HG02970 (cell line): ENCODE measurements around the gene R3HDM1.
"Not testable (repeated sequence)": the region's sequence is repeated elsewhere in the genome, so short reads cannot be mapped to it uniquely, and the experiment has no call there.

Source experiments
- ATAC-seq: cut with Tn5 transposase; IDR thresholded peaks from one replicate; pipeline ENCODE4 v1.9.1; 2021; ENCODE audit warnings: mild to moderate bottlenecking, moderate library complexity, moderate number of reproducible peaks; ENCODE audit not compliant: unreplicated experiment, low FRiP score

R3HDM1 gene

DNA sequence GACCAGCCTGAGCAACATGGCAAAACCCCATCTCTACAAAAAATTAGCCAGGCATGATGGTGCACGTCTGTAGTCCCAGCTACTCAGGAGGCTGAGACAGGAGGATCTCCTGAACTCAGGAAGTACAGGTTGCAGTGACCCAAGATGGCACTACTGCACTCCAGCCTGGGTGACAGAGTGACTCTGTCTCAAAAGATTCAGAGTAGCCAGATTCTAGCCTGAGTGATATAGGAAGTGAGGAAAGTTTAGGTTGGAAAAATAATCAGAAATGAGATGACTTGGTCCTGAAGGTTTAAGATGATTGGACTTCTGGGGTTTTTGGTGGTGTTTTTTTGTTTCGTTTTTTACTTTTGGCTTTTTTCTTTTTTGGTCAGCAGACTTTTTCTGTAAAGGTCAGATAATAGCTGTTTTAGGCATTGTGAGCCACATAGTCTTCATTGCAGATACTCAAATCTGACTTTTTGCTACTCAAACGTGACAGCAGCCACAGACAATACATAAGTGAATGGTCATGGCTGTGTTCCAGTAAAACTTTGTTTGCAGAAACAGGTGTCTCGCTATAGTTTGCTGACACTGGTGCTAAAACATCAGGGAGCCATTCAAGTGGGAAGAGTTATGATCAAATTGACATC, 106.3 kb downstream of the R3HDM1 start:
- no peak for ATAC-seq

DNA sequence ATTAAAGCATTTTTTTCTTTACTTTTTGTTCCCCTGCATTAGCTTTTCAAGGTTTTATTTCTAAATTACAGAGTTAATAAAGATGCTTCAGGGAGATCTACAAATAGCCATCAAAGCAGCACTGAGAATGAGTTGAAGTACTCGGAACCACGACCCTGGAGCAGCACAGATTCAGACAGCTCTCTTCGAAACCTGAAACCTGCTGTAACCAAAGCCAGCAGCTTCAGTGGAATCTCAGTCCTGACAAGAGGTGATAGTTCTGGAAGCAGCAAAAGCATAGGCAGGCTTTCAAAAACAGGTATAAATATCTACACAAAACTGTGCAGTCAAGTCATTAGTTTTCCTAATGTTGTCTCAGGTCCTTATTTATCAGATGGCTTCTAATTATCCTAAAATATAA, 107.5 kb downstream of the R3HDM1 start:
- ATAC-seq = no peak

DNA sequence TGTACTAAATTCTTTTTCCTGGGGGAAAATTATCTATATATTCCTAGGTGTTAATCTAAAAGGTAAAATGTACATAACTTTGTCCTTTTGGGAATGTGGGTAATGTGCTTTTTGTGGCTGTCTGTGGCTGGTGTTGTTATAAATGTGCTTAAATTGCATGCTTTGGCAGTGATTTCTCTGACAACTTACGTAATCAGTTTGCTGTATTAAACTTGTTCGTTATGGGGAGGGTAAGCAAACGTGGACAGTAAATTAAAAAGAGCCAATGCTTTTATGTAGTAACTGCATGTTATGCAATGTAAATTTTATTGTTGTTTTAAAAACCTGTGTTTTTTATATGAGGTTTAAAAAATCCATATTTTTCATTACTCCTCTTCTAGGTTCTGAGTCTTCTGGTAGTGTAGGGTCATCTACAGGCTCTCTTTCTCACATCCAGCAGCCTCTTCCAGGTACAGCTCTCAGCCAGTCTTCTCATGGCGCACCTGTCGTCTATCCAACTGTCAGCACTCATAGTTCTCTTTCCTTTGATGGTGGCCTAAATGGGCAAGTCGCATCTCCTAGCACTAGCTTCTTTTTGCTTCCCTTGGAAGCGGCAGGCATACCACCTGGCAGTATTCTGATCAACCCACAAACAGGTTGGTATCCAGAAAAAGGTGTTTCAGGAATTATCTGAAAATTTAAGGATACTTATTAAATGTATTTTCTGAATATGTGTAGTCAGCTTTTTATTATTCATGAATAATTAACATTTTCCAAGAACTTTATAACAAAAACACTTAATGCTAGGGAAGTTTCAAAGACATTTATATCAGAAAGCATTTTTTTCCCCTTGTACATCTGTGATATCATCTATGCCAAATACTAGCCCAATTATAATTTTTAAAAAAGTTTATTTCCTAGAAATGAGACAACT, 110.1 kb downstream of the R3HDM1 start:
- no peak for ATAC-seq

DNA sequence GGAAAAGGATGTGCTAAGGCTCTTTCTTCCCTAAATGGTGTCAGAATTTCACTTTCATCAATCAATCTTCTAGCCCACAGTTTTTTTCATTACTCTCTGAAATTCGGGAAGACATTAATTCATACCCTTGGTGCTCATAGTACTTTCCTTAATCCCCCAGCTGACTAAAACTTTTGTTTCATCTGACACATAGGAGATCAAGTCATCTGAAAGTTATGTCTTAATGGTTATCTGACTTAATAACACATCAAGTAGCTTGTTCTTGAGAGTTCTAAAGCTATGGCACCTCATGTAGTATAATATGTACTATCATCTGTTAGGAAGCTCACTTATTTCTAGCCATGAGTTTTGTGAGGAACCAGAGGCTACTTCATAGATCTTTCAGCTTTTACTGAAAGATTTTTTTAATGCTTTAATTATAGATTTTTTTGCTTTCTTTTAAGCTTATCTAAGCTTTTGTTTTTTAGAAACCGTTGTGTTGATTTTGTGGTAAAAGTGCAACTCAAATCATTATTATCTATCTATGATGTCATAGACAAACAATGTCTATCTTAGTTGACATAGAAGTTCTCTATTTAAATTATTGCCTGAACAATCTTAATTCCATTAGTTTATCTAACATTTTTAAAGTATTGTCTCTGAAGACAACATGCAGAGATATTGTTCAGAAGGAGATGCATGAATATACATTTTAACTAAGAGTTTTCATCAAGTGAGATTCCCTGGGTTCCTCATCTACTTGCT, 116.7 kb downstream of the R3HDM1 start:
- ATAC-seq = no peak

DNA sequence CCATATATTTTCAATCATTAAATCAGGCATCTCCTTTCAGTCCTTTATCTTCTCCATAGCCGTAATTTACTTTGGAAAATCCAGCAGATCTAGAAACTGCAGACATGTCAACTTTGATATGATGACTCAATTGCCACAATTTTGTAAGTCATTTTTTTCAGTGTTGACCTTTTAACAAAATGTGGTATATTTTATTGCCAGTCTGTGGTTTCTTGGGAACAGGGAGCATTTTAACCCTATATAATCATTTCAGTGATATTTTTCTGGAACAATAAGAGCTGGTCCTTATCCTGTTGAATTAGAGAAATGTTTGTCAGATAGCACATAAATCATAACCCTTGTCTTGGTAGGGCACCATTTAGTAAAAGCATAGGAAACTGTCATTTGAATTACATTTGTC, 119.4 kb downstream of the R3HDM1 start:
- no peak for ATAC-seq

DNA sequence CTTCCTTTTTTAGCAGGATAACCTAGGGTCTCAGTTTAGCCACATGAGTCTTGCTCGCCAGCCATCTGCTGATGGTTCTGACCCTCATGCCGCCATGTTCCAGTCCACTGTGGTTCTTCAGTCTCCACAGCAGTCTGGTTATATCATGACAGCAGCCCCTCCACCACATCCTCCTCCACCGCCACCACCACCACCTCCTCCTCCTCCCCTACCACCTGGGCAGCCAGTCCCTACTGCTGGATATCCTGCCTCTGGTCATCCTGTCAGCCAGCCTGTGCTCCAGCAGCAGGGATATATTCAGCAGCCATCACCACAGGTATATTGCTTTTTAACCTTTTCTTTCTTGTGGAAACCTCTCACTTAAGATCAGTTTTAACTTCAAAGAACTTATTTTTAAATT, 120.4 kb downstream of the R3HDM1 start:
- ATAC-seq = no peak

DNA sequence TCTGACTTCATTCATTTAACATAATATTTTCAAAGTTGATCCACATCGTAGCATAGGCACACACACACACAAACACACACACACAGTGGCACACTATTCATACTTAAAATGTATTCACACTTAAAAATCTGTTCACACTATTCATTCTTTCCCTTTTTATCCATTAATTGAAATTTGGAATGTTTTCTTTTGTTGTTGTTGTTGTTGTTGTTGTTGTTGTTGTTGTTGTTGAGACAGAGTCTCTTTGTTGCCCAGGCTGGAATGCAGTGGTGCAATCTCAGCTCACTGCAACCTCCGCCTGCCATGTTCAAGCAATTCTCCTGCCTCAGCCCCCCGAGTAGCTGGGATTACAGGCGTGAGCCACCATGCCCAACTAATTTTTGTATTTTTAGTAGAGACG, 123.0 kb downstream of the R3HDM1 start:
- not testable (repeated sequence) for ATAC-seq

DNA sequence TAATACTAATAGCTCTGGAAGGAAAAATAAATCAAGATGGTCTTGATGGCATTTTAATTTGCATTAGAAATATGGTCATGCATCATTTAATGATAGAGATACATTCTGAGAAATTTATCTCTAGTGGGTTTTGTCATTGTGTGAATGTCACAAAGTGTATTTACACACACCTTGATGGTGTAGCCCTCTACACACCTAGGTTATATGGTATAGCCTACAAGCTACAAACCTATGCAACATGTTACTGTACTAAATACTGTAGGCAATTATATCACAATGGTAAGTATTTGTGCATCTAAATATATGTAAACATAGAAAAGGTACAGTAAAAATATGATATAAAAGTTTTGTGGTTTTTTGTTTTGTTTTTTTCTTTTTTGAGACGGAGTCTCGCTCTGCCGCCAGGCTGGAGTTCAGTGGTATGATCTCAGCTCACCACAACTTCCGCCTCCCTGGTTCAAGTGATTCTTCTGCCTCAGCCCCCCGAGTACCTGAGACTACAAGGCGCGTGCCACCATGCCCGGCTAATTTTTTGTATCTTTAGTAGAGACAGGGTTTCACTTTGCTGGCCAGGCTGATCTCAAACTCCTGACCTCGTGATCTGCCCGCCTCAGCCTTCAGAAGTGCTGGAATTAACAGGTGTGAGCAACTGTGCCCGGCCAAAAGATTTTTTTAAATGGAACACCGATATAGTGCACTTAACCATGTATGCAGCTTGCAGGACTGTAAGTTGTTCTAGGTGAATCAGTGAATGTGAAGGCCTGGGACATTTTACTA, 126.7 kb downstream of the R3HDM1 start:
- no peak for ATAC-seq

DNA sequence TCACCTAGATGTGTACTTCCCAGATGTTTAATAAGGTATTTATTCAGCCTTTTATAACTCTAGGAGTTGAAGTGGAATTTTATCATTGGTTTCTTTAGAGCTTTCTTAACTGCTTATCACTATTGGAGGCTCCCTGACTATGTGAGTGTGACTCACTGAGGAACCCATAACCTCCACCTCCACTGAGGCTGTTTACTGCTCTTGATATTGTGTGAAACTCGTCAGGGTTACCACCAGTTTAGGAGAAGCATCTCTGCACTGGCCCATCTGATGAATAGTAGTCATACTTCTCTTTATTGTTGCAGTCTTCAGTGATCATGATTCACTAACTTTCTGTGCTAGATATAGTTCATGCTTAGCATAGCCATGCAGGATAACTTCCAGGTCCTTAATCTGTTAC, 130.8 kb downstream of the R3HDM1 start:
- no peak for ATAC-seq

DNA sequence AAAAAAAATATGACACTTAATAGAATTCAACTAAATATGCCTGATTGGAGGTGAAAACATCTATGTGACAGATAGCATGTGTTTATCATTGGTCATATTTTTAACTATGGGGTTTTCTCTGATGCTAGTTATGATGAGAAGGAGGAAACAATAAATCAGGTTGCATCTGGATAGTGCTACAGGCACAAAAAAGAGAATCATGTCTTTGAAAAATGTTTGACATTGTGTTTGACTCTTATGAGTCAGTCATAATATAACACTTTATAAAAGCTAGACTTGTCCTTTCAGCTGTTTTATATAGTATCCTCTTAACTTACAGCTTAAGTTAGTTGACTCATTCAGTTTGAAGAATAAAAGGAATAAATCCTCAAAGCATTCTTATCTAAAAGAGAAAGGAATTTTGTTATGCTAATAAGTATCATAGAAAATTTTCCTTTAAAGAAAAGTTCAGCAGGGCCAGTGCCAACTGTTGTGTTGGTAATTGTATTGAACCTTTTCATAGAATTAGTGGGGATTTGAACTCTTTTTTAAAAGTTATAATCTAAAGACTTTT, 131.9 kb downstream of the R3HDM1 start:
- ATAC-seq = no peak

DNA sequence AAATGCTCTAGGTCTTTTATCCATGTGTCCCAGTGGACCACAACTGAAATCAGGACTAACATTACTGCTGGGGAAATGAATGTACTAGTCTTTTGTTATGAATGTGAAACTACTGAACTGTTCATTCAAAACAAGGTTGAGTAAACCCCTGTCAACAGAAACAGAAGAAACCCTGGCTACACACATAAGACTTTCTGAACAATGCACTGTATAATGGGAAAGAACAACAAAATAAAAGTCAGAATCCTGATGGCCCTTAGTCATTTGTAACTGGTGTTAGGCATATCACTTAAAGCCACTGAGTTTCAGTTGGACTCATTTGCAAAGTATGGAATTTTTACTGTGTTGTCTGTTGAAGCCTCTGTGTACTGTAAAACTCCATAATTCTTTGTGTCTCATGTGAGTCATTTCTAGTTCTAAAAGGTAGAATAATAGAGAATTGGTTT, 133.4 kb downstream of the R3HDM1 start:
- ATAC-seq = no peak

DNA sequence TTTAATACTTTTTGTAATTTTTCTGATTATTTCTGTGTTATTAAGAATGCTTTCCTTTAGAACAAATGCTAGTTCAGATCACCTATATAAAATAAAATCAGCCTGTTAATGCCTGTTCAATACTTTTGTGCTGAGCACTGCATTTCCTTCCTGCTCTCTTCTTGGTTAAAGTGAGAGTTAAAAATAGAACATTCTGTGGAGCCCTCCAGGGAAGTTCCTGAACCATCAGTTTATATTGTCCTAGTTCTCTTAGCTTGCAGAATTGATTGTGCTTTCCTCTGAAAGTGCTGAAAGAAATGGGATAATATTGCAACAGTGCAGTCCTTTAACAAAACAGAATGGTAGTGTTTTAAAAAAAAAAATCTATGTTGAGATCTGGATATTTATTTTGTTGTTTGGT, 135.8 kb downstream of the R3HDM1 start:
- no peak for ATAC-seq

DNA sequence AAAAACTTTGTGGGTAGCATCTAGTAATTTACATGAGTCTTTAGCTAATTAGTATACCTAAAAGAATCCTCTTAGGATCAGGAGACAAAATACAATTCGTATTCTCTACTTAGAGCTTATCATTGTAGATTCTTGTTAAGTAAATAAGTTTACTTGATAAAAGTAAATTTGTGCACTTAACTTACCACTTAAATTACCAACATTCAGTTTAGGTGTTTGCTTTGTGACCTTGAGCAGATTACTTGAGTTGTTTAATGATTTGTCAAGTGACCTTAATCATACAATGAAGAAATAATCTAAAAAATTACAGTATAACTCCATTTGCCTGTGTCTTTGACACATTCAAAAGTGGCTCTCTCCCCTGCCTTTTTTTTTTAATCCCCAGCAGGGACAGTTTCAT, 143.2 kb downstream of the R3HDM1 start:
- ATAC-seq = no peak

DNA sequence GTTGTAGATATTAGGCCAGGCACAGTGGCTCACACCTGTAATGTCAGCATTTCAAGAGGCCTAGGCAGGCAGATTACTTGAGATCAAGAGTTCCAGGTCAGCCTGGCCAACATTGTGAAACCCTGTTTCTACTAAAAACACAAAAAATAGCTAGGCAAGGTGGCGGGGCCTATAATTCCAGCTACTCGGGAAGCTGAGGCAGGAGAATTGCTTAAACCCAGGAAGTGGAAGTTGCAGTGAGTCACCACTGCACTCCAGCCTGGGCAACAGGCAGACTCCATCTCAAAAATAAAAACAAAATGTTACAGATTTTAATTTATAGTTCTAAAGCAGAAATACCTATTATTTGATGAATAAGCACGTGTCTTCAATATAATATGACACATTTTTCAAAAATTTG, 144.7 kb downstream of the R3HDM1 start:
- no peak for ATAC-seq

DNA sequence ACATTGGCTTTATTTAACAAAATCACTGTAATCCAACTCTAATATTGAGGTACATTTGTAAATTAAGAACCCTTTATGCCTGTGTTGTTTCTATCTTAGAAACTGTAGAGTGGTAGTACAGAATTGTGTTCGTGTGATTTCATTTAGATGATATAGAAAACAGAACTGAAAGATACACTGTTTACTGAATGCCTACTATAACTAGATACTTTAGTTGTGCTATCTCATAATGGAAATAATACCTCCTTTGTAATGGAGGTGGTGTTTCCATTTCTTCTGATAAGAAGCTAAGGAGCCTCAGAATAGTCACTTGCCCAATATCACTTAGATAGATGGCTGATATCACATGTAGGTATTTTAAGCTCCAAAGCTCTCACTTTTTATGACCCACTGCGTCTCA, 147.8 kb downstream of the R3HDM1 start:
- no peak for ATAC-seq

DNA sequence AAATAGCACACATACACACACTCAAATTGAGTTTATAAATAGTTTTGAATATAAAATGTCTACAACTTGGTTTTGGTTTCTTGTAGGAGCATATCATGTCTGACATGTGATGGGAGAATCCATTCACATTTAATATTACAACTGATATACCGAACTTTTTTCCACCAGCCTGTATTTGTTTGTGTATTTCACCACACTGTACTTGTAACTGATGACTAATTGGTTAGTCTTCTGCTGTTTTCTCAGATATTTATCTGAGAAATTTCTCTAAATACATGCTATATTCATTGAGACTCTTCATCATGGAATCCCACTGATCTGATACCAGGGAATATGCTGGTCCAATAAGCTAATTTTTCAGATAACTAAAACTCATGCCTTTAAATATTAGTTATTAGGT, 154.1 kb downstream of the R3HDM1 start:
- ATAC-seq = no peak

DNA sequence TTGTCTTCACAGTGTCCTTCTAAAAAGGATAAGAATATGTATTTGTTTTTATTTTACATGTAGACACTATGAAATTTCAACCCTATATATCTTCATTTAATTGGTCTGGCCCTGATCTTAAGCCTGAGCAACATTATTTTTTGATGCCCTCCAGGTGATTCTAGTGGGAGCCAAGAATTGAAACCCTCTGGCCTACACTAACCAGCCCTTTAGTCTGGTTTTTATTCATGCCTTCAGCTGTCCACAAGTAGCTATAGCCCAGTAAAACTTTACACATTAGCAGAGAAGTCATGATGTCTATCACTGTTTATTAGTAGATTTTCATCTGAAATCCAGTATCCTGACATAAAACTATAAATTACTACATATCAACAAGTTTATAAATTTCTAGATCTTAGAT, 157.7 kb downstream of the R3HDM1 start:
- ATAC-seq = no peak

DNA sequence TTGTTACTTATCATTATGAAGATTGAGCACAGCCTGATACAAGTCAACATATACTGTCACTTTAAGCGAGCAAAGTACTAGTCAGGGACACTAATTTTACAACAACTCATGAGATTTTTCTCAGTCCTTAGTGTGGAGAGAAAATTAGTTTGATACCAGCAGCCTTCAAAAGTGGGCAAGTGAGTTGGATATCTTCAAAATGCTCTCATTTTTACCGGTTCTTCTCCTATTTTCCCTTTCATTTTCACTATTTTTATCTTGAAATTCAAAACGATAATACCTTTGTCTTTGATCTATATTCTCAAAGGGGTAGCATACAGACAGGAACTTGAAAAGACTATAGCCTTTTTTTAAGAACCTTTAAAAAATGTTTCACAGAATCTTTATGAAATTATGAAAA, 158.4 kb downstream of the R3HDM1 start:
- ATAC-seq = no peak

DNA sequence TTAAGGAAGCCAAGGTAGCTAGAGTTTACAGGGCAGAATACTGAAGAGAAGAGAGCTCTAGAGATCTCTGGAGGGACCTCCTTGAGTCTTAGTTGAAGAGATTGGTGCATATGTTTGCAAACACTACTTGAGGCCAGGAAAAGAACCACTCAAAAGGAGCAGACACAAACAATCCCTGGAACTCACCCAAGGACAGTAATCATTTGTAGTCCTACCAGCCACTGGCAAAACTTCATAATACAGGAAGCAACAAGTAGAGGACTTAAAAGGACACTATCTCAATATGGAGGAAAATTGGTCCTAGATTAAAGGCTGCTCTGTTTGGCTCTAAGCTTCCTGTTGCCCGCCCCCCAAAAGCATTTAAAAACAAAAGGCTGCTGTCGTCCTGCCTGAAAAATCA, 163.4 kb downstream of the R3HDM1 start:
- ATAC-seq = no peak

DNA sequence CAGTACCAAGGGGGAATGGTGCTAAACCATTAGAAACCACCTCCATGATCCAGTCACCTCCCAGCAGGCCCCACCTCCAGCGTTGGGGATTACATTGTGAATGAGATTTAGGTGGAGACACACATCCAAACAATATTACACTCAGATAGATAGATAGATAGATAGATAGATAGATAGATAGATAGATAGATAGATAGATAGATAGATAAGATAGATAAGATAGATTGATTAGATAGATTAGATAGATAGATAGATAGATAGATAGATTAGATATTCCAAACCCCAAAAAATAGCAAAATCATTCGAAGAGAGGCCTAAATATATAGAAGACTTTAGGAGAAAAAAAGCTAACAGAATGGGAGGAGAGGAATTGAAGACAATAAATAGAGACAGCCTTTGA, 167.6 kb downstream of the R3HDM1 start:
- no peak for ATAC-seq
